ENCODE results near the gene JAZF1.

The JAZF1 gene

DNA sequence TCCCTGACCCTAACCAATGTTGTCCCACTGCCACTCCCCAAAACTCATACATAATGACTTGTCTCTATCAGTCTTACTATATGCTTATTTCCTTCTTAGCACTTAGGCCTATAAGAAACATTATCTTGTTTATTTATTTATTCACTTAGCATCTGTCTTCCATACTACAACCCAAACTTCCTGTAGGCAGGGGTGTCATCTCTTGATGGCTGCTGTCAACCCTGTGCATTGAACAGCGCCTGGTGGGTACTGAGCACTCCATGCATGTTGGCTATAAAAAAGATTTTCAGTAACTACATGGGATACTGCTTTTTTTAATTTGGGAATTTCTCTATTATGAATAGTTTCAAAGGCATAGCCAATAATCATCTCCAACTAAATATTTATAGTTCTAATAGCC, 46.7 kb downstream of the JAZF1 start:
- DNase-seq = no peak

- no peak for DNase-seq
Observed at GRCh38 chr7:28132959-28133870, 47.4 kb downstream of the JAZF1 start.

DNA sequence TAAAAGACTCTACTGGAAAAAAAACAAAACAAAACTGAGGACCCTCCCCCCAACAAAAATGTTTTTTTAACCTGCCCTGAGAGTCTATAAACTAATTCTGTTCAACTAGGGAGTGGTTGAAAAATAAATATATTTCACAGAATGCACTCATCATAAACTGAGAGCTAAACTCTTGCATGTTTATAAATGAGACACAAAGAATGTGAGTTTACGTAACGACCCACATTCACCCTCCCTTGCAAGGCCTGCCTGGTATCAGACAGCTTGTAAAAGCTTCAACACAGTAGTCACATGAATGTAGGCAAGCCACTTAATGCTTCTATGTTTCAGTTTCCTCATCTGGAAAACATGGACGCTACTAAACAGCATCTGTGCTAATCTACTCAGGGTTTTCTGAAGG, 50.3 kb downstream of the JAZF1 start:
- no peak for DNase-seq

GRCh38 chr7:28128608-28129007, 52.0 kb downstream of the JAZF1 start:
- no peak for DNase-seq

DNA sequence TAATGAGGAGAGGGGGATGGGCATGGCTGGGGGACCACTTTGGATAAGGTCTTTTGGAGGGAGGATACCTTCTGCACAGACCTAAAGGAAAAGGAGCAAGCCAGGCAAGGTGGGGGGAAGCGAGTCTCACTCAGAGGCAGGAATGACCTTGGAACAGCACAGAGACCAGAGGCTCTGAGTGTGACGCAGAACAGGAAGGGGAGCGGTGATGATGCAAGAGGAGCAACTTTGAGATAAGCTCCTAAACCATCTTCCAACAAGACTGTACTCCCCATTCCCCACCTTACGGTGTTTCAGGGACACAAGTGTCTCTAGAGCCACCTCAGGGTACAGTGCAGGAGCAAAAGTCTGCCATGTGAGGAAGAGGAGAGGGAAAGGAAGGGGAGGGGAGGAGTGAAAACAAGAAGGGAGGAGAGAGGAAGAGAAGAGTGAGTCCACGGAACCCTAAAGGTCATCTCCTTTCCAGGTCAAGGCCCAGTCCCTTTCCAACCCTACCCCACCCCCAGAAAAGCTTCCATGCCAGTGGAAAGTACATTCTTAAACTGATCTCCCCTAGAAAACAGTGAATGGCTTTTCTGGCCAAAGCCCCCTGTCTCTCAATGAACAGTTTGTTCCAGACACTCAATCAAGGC, 54.1 kb downstream of the JAZF1 start:
- no peak for DNase-seq

DNA sequence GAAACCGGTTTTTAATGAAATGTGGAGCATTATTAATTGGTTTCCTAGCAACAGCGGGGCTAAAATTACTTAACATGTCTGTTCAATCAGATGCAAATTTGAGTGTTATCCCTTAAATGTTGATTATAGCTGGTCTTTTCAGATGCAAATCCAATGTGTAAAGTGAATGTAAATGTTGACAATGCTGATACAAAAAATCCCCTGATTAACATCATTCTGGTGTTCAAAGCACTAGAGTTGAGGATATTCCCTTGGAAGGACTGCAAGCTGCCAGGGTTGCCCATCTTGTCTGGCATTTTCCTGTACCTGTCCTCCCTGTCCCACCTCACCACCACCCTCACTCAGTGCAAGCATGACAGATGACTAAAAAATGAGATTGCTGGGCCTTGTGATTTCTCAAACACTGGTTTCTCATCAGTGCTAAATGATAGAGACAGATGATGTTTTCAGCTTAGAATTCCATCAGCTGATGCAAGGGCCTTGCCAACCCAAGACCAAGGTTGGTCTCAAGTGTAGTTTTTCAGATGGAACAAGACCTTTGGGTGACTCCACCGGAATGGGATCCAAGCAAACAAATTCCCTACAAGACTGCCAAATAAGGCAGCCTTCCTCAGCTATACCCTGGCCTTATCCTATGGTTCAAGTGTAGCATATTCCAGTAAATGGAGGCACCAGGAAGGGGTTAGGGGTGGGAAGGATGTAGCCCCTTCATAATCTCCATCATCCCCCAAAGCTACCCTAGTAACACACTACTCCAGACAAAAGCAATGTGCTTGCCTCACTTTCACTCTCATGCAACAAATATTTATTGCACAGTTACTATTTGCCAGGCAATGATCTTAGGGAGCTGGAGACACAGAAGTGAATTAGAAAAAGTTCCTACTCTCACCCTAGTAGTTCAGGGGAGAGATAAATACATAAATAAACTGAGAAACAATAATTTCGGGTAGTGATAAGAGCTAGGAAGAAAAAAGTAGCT, 54.9 kb downstream of the JAZF1 start:
- no peak for DNase-seq

- DNase-seq = no peak
Observed at GRCh38 chr7:28124413-28124812, 56.2 kb downstream of the JAZF1 start.

GRCh38 chr7:28123752-28124151, 56.8 kb downstream of the JAZF1 start:
- no peak for DNase-seq

GRCh38 chr7:28121496-28121895, 59.1 kb downstream of the JAZF1 start:
- no peak for DNase-seq

- DNase-seq = no peak
Observed at GRCh38 chr7:28116041-28116440, 64.6 kb downstream of the JAZF1 start.

GRCh38 chr7:28115261-28115660, 65.3 kb downstream of the JAZF1 start:
- no peak for DNase-seq

DNA sequence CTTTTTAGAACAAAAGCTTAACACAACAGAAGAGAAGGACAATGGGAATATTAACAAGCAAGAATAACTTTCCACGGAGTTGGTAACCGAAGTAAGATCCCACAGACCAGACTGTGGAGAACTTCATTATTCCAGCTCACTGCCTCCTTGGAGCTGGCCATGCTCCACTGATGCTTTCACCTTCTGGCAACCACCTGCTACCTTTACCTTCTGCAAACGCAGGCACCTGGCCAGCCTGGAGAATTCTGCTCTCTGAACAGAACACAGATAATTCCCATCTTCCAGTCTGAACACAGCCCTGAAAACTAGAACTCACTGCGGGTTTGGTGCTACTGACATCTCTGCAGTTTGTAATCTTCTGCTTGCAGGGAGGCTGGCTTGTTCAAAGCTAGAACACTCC, 66.5 kb downstream of the JAZF1 start:
- DNase-seq = no peak

DNA sequence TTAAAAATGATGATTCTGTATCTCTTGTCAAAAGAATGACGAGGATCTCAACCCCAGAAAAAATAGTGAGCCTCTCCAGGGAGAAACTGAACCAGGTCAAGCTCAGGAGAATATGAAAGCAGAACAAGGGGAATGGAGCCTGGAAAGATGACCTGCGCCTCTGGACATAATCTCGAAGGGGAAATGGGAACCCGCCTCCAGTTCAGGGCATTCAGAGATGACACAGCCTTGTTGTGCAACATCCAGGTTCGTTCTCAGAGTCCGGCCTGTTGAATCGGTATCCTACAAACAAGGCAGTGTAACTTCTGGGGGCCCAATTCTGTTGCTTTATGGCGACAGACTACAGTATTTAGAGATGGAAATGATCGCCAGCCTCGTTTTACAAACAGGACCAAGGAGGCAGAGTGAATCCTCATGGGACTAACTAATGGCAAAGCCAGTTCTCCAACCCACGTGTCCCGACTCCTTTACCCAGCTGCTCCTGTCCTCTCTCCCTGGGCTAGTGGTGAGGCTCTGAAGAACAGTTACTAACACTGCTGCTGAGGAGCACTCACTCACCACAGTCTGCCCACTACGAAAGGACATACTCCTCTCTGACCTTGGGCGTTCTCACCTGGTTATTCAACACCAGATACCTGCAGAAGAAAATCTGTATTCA, 67.6 kb downstream of the JAZF1 start:
- DNase-seq = no peak

- DNase-seq = no peak
Observed at GRCh38 chr7:28112467-28112866, 68.1 kb downstream of the JAZF1 start.

DNA sequence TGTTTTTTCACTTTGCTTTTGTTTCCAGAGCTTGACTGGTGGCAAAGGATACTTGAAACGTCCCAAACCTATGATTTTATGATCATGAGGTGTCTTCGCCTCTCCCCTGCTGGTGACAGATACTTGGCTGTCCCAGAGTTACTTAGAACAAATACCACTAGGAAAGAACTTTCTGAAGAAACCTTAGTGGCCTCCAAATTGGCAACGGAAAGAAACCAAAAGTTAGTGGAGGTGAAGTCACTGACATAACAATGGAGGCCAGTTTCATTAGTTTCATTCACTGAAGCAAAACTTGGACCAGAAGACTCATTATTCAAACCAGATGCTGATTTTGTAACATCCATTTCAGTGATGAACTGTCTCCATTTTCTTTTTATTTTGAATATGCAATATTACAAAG, 68.6 kb downstream of the JAZF1 start:
- no peak for DNase-seq

- no peak for DNase-seq
Observed at GRCh38 chr7:28110427-28111012, 70.1 kb downstream of the JAZF1 start.

DNA sequence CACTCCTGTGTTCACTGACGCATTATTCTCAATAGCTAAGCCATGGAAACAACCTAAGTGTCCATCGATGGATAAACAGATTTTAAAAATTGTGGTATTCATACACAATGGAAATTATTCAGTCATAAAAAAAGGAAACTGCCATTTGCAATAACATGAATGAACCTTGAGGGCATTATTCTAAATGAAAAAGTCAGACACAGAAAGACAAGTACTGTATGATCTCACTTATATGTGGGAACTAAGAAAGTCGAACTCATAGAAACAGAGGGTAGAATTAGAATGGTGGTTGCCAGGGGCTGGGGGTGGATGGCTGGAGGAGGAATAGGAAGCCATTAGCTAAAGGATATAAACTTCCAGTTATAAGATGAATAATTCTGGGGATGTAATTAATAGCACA, 71.8 kb downstream of the JAZF1 start:
- DNase-seq = no peak

DNA sequence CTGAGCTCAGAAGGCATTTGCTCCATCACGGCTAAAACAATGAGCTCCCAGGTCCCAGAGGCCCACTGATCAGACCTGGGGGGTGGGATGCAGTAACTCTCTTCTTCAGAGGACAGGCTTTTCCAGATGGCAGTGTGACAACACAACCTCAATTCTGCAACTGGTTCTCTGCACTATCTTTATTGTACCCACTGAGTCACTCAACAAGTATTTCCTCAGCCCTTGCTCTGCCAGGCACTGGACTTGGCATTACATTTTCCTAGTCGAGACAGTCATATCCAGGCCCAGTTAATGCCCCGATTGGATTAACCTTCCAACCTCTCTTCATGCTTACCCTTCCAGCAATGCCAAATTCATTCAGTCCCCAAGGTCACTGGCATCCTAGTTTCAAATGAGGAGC, 72.6 kb downstream of the JAZF1 start:
- DNase-seq = no peak

GRCh38 chr7:28106321-28106829, 74.2 kb downstream of the JAZF1 start:
- DNase-seq = no peak

GRCh38 chr7:28105234-28105633, 75.4 kb downstream of the JAZF1 start:
- DNase-seq = no peak

DNA sequence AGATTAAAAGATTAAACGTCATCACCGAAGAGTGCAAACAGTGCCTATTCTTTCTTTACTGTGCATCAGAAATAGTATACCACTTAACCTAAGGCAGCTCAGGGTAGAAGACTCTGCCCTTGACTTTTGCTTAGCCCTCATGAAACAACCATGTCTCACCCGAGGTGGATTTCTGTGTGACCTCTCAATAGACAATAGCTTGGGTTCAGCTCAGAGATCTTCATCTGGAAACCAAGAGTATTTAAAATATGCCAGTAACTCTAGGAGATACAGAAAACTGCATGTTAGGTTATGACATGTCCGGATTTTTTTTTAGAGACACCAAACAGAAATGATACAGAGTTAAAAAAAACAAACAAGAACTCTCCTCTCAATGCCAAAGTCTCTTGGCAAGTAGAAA, 75.8 kb downstream of the JAZF1 start:
- DNase-seq = no peak

GRCh38 chr7:28104041-28104541, 76.5 kb downstream of the JAZF1 start:
- no peak for DNase-seq

Measured in GOT3 (cell line).